ENCODE data around the gene PTGIS. TPM values are rescaled to one million over a fixed set of nuclear protein-coding genes. Genes with fewer than 3 reads are reported as not detected.
"Not testable (repeated sequence)": the region's sequence is repeated elsewhere in the genome, so short reads cannot be mapped to it uniquely, and the experiment has no call there.

Gene PTGIS
- total and polyA plus RNA-seq, 2 donors = 0.76 to 3.3 TPM

- Histone ChIP-seq H3K36me3 (ENCODE audit: control insufficient read depth in 2 of 2, insufficient read depth in 2 of 2, low read length in 1 of 2) (no peaks in the 10 kb centered on the region), H3K4me1 (ENCODE audit: control insufficient read depth in 2 of 2, insufficient read depth in 2 of 2, low read length in 2 of 2) (no peaks in the 10 kb centered on the region), H3K9me3 (ENCODE audit: control insufficient read depth in 2 of 2, insufficient read depth in 1 of 2, low read length in 1 of 2) (no peaks in the 10 kb centered on the region), H3K27ac (ENCODE audit: low read depth in 1 of 2, low read length in 1 of 2) (no peak overlapping the region), H3K27me3 (ENCODE audit: control insufficient read depth in 2 of 2, insufficient read depth in 1 of 2, low read length in 1 of 2) (peaks cover 19 to 42% of the 10 kb centered on the region in 2 donors), H3K4me3 (ENCODE audit: low read length in 2 of 2) (no peak overlapping the region)
- WGBS = 18% methylated on average over 6 of the region's 6 CpGs
- peak in 3 of 9 donors; percentile 7 to 45 (median 22) for DNase-seq (ENCODE audit: low read depth in 6 of 9, low spot score in 9 of 9)
These were observed 4.9 kb upstream of the PTGIS start for GRCh38 chr20:49572857-49573256.

- Histone ChIP-seq H3K27ac (ENCODE audit: low read depth in 1 of 2, low read length in 1 of 2) (no peak overlapping the region), H3K36me3 (ENCODE audit: control insufficient read depth in 2 of 2, insufficient read depth in 2 of 2, low read length in 1 of 2) (no peaks in the 10 kb centered on the region), H3K27me3 (ENCODE audit: control insufficient read depth in 2 of 2, insufficient read depth in 1 of 2, low read length in 1 of 2) (peaks cover 26 to 56% of the 10 kb centered on the region in 2 donors), H3K9me3 (ENCODE audit: control insufficient read depth in 2 of 2, insufficient read depth in 1 of 2, low read length in 1 of 2) (no peaks in the 10 kb centered on the region), H3K4me1 (ENCODE audit: control insufficient read depth in 2 of 2, insufficient read depth in 2 of 2, low read length in 2 of 2) (no peaks in the 10 kb centered on the region), H3K4me3 (ENCODE audit: low read length in 2 of 2) (no peak overlapping the region)
- DNase-seq (ENCODE audit: low read depth in 6 of 9, low spot score in 9 of 9) = no peak
- WGBS = 90% methylated on average over 2 of the region's 2 CpGs
These were observed 3.6 kb upstream of the PTGIS start for GRCh38 chr20:49571553-49571835.

GRCh38 chr20:49570828-49571552 is 3.1 kb upstream of the PTGIS start:
- Histone ChIP-seq H3K27me3 (ENCODE audit: control insufficient read depth in 2 of 2, insufficient read depth in 1 of 2, low read length in 1 of 2) (peaks cover 26 to 59% of the 10 kb centered on the region in 2 donors), H3K4me1 (ENCODE audit: control insufficient read depth in 2 of 2, insufficient read depth in 2 of 2, low read length in 2 of 2) (no peaks in the 10 kb centered on the region)
- no peak for DNase-seq (ENCODE audit: low read depth in 6 of 9, low spot score in 9 of 9)

GRCh38 chr20:49570161-49570827 is 2.4 kb upstream of the PTGIS start:
- Histone ChIP-seq H3K36me3 (ENCODE audit: control insufficient read depth in 2 of 2, insufficient read depth in 2 of 2, low read length in 1 of 2) (no peaks in the 10 kb centered on the region), H3K4me3 (ENCODE audit: low read length in 2 of 2) (no peak overlapping the region), H3K27me3 (ENCODE audit: control insufficient read depth in 2 of 2, insufficient read depth in 1 of 2, low read length in 1 of 2) (peaks cover 26 to 66% of the 10 kb centered on the region in 2 donors), H3K9me3 (ENCODE audit: control insufficient read depth in 2 of 2, insufficient read depth in 1 of 2, low read length in 1 of 2) (no peaks in the 10 kb centered on the region), H3K4me1 (ENCODE audit: control insufficient read depth in 2 of 2, insufficient read depth in 2 of 2, low read length in 2 of 2) (no peaks in the 10 kb centered on the region), H3K27ac (ENCODE audit: low read depth in 1 of 2, low read length in 1 of 2) (no peak overlapping the region)
- DNase-seq (ENCODE audit: low read depth in 6 of 9, low spot score in 9 of 9) = no peak
- 83% methylated on average over 7 of the region's 7 CpGs for WGBS

More at GRCh38 chr20:49570828-49571552, 3.1 kb upstream of the PTGIS start:
- WGBS = 85% methylated on average over 11 of the region's 11 CpGs
- H3K27ac ChIP-seq (ENCODE audit: low read depth in 1 of 2, low read length in 1 of 2) = no peak overlapping the region
- H3K9me3 ChIP-seq (ENCODE audit: control insufficient read depth in 2 of 2, insufficient read depth in 1 of 2, low read length in 1 of 2) = no peaks in the 10 kb centered on the region
- no peaks in the 10 kb centered on the region for H3K36me3 ChIP-seq (ENCODE audit: control insufficient read depth in 2 of 2, insufficient read depth in 2 of 2, low read length in 1 of 2)
- no peak overlapping the region for H3K4me3 ChIP-seq (ENCODE audit: low read length in 2 of 2)

- DNase-seq (ENCODE audit: low read depth in 6 of 9, low spot score in 9 of 9) = no peak
- H3K27ac ChIP-seq (ENCODE audit: low read depth in 1 of 2, low read length in 1 of 2) = no peak overlapping the region
- peaks cover 26 to 68% of the 10 kb centered on the region in 2 donors for H3K27me3 ChIP-seq (ENCODE audit: control insufficient read depth in 2 of 2, insufficient read depth in 1 of 2, low read length in 1 of 2)
- no peaks in the 10 kb centered on the region for H3K9me3 ChIP-seq (ENCODE audit: control insufficient read depth in 2 of 2, insufficient read depth in 1 of 2, low read length in 1 of 2)
- no peaks in the 10 kb centered on the region for H3K4me1 ChIP-seq (ENCODE audit: control insufficient read depth in 2 of 2, insufficient read depth in 2 of 2, low read length in 2 of 2)
- H3K36me3 ChIP-seq (ENCODE audit: control insufficient read depth in 2 of 2, insufficient read depth in 2 of 2, low read length in 1 of 2) = no peaks in the 10 kb centered on the region
- 85% methylated on average over 10 of the region's 10 CpGs for WGBS
- no peak overlapping the region for H3K4me3 ChIP-seq (ENCODE audit: low read length in 2 of 2)
These were observed 1.6 kb upstream of the PTGIS start for GRCh38 chr20:49569411-49570115.

- whole genome bisulfite sequencing = 27% methylated on average over 18 of the region's 18 CpGs
- Histone ChIP-seq H3K27ac (ENCODE audit: low read depth in 1 of 2, low read length in 1 of 2) (no peak overlapping the region), H3K36me3 (ENCODE audit: control insufficient read depth in 2 of 2, insufficient read depth in 2 of 2, low read length in 1 of 2) (no peaks in the 10 kb centered on the region), H3K4me3 (ENCODE audit: low read length in 2 of 2) (no peak overlapping the region), H3K9me3 (ENCODE audit: control insufficient read depth in 2 of 2, insufficient read depth in 1 of 2, low read length in 1 of 2) (no peaks in the 10 kb centered on the region), H3K27me3 (ENCODE audit: control insufficient read depth in 2 of 2, insufficient read depth in 1 of 2, low read length in 1 of 2) (peaks cover 26 to 69% of the 10 kb centered on the region in 2 donors), H3K4me1 (ENCODE audit: control insufficient read depth in 2 of 2, insufficient read depth in 2 of 2, low read length in 2 of 2) (no peaks in the 10 kb centered on the region)
- DNase-seq (ENCODE audit: low read depth in 6 of 9, low spot score in 9 of 9) = no peak
These were observed 578 bp upstream of the PTGIS start for GRCh38 chr20:49568278-49569151.

GRCh38 chr20:49566401-49567364 is 1.3 kb downstream of the PTGIS start:
- H3K4me3 ChIP-seq (ENCODE audit: low read length in 2 of 2) = no peak overlapping the region
- no peaks in the 10 kb centered on the region for H3K36me3 ChIP-seq (ENCODE audit: control insufficient read depth in 2 of 2, insufficient read depth in 2 of 2, low read length in 1 of 2)
- WGBS = 82% methylated on average over 11 of the region's 11 CpGs
- DNase-seq (ENCODE audit: low read depth in 6 of 9, low spot score in 9 of 9) = no peak
- no peaks in the 10 kb centered on the region for H3K9me3 ChIP-seq (ENCODE audit: control insufficient read depth in 2 of 2, insufficient read depth in 1 of 2, low read length in 1 of 2)
- H3K27me3 ChIP-seq (ENCODE audit: control insufficient read depth in 2 of 2, insufficient read depth in 1 of 2, low read length in 1 of 2) = peaks cover 26 to 73% of the 10 kb centered on the region in 2 donors
- H3K4me1 ChIP-seq (ENCODE audit: control insufficient read depth in 2 of 2, insufficient read depth in 2 of 2, low read length in 2 of 2) = no peaks in the 10 kb centered on the region
- H3K27ac ChIP-seq (ENCODE audit: low read depth in 1 of 2, low read length in 1 of 2) = no peak overlapping the region

- not testable (repeated sequence) for DNase-seq (ENCODE audit: low read depth in 6 of 9, low spot score in 9 of 9); H3K36me3 ChIP-seq (ENCODE audit: control insufficient read depth in 2 of 2, insufficient read depth in 2 of 2, low read length in 1 of 2); H3K9me3 ChIP-seq (ENCODE audit: control insufficient read depth in 2 of 2, insufficient read depth in 1 of 2, low read length in 1 of 2); H3K4me1 ChIP-seq (ENCODE audit: control insufficient read depth in 2 of 2, insufficient read depth in 2 of 2, low read length in 2 of 2); H3K27ac ChIP-seq (ENCODE audit: low read depth in 1 of 2, low read length in 1 of 2); H3K4me3 ChIP-seq (ENCODE audit: low read length in 2 of 2)
- peaks cover 21 to 60% of the 10 kb centered on the region in 2 donors for H3K27me3 ChIP-seq (ENCODE audit: control insufficient read depth in 2 of 2, insufficient read depth in 1 of 2, low read length in 1 of 2)
- WGBS = 95% methylated on average over 12 of the region's 12 CpGs
These were observed 2.9 kb downstream of the PTGIS start for GRCh38 chr20:49564991-49565390.
